GM12878 (cell line): ENCODE results near the gene HOMER2. TPM values are rescaled to one million over a fixed set of nuclear protein-coding genes. Genes with fewer than 3 reads are reported as not detected.

Experiments
- ATAC-seq: fragments of 200-7000 bp; cut with Tn5 transposase; 3 replicates; pipeline ENCODE4 v1.9.1; 2020; ENCODE audit warnings: mild to moderate bottlenecking, moderate library complexity
- BruUV-seq: library from RNA; stranded (reverse); fragments of 400-500 nt; replicated peaks from 2 replicates; lab custom pipeline; 2021; lab: Mats Ljungman, UMichigan
- CTCF ChIA-PET: fragments of 300-600 bp; sonication (Branson Sonifier 250); formaldehyde crosslinking; extraction: SDS; loops from one replicate; lab custom pipeline; 2021; ENCODE audit warnings: inconsistent platforms; lab: Yijun Ruan, JAX
- POLR2A ChIA-PET: fragments of 350-600 bp; formaldehyde crosslinking; extraction: SDS; loops from one replicate; lab custom pipeline; 2021; ENCODE audit warnings: inconsistent platforms; lab: Charles Lee
- RAD21 ChIA-PET: fragments of 300-600 bp; sonication (Branson Sonifier 250); formaldehyde crosslinking; loops from one replicate; lab custom pipeline; 2023; ENCODE audit warnings: antibody characterized with exemption; ENCODE audit not compliant: unreplicated experiment; lab: Charles Lee
- SMC1A ChIA-PET: fragments of 300-600 bp; sonication (Branson Sonifier 250); formaldehyde crosslinking; loops from one replicate; lab custom pipeline; 2023; ENCODE audit not compliant: unreplicated experiment, uncharacterized antibody; lab: Charles Lee
- DNase-seq: peaks from one replicate; pipeline ENCODE4 v3.0.0-alpha.2; 2011; ENCODE audit warnings: low read depth, low spot score
- FAIRE-seq: peaks from 3 replicates; lab custom pipeline; 2011; peaks lifted over from hg19 to GRCh38; lab: Jason Lieb, UNC
- H2AFZ ChIP-seq: 2 replicates; pipeline ENCODE4 v1.6.0; 2011; ENCODE audit warnings: low read depth, low read length, control low read depth; ENCODE audit not compliant: control insufficient read depth
- H3K27ac ChIP-seq: 2 replicates; pipeline ENCODE4 v1.5.1; 2011; ENCODE audit warnings: control low read depth; ENCODE audit not compliant: control insufficient read depth, insufficient read depth
- H3K27me3 ChIP-seq, 2 experiments: replicated peaks in 1 of 2; 2 replicates each; pipeline versions ENCODE4 v1.6.0 to v1.6.1; 2011; ENCODE audit warnings: low read length in 1 of 2; ENCODE audit not compliant: control insufficient read depth in 2 of 2, insufficient read depth in 2 of 2
- H3K36me3 ChIP-seq, 2 experiments: 2 replicates each; pipeline ENCODE4 v1.5.1; 2011; ENCODE audit warnings: low read length in 1 of 2; ENCODE audit not compliant: control insufficient read depth in 2 of 2, insufficient read depth in 2 of 2
- H3K4me1 ChIP-seq: 2 replicates; pipeline ENCODE4 v1.6.1; 2011; ENCODE audit warnings: mild to moderate bottlenecking, low read length, moderate library complexity, mixed read lengths; ENCODE audit not compliant: control insufficient read depth, insufficient read depth
- H3K4me2 ChIP-seq: 2 replicates; pipeline ENCODE4 v1.6.0; 2011; ENCODE audit warnings: control low read depth; ENCODE audit not compliant: control insufficient read depth, insufficient read depth
- H3K4me3 ChIP-seq: fragments of 200-600 bp; sonication (generic); 2 replicates; pipeline ENCODE4 v1.5.1; 2016
- H3K79me2 ChIP-seq: 2 replicates; pipeline ENCODE4 v1.6.0; 2011; ENCODE audit warnings: low read length; ENCODE audit not compliant: control insufficient read depth, insufficient read depth
- H3K9ac ChIP-seq: 2 replicates; pipeline ENCODE4 v1.8.0; 2011; ENCODE audit warnings: low read length, control low read depth, mixed read lengths; ENCODE audit not compliant: control insufficient read depth, insufficient read depth
- H3K9me3 ChIP-seq: replicated peaks from 3 replicates; pipeline ENCODE4 v1.5.1; 2011; ENCODE audit warnings: mild to moderate bottlenecking, low read length; ENCODE audit not compliant: control insufficient read depth, insufficient read depth
- H4K20me1 ChIP-seq: 2 replicates; pipeline ENCODE4 v1.6.0; 2011; ENCODE audit not compliant: control insufficient read depth, insufficient read depth
- CHD2 ChIP-seq: IDR thresholded peaks from 2 replicates; pipeline ENCODE4 v1.6.1; 2011; ENCODE audit warnings: low read depth, low read length, improper control_type of control experiment, borderline replicate concordance
- CTCF ChIP-seq, 3 experiments: IDR thresholded peaks in 2 of 3; conservative IDR thresholded peaks in 1 of 3; 2 replicates each; pipeline ENCODE4 v1.5.1; 2011; ENCODE audit warnings: low read depth in 3 of 3, low read length in 3 of 3, mild to moderate bottlenecking in 3 of 3, control low read depth in 2 of 3, moderate library complexity in 2 of 3, inconsistent platforms in 1 of 3, mixed read lengths in 1 of 3; ENCODE audit not compliant: control insufficient read depth in 2 of 3, insufficient read depth in 1 of 3; ENCODE audit errors: extremely low read depth in 1 of 3
- MTA2 ChIP-seq: fragments of 450-650 bp; IDR thresholded peaks from 2 replicates; pipeline ENCODE4 v1.6.1; 2016; ENCODE audit warnings: low read depth, mild to moderate bottlenecking, moderate library complexity
- RAD21 ChIP-seq: IDR thresholded peaks from 2 replicates; pipeline ENCODE4 v1.6.1; 2011; ENCODE audit warnings: mild to moderate bottlenecking, low read depth, low read length, moderate library complexity; ENCODE audit not compliant: insufficient read depth
- RAD51 ChIP-seq: fragments of 450-650 bp; IDR thresholded peaks from 2 replicates; pipeline ENCODE4 v1.6.1; 2016; ENCODE audit warnings: moderate library complexity, mild to moderate bottlenecking, inconsistent platforms
- REST ChIP-seq: IDR thresholded peaks from 2 replicates; pipeline ENCODE4 v1.6.1; 2012; ENCODE audit warnings: mild to moderate bottlenecking, low read depth, low read length
- SREBF2 ChIP-seq: IDR thresholded peaks from 2 replicates; pipeline ENCODE4 v1.6.1; 2012; ENCODE audit warnings: mild to moderate bottlenecking, low read length
- TAF1 ChIP-seq: IDR thresholded peaks from 2 replicates; pipeline ENCODE4 v1.6.1; 2011; ENCODE audit warnings: mild to moderate bottlenecking, low read depth, low read length, borderline replicate concordance
- TARDBP ChIP-seq: IDR thresholded peaks from 2 replicates; pipeline ENCODE4 v1.6.1; 2016; ENCODE audit warnings: borderline replicate concordance
- WGBS: methylation state at CpG from one replicate; pipeline ENCODE4 v1.1.6; 2016; ENCODE audit warnings: low lambda C conversion rate; ENCODE audit not compliant: insufficient replicate concordance, insufficient coverage; ENCODE audit errors: missing lambda C conversion rate; 5-methylcytosine and 5-hydroxymethylcytosine counted together
- in situ Hi-C: fragments of 300-500 bp; cut with MboI; formaldehyde crosslinking; loops from 9 replicates; pipeline ENCODE4 v1.14.3; 2018; ENCODE audit warnings: mixed read lengths
- intact Hi-C: fragments of 100-400 bp; cut with micrococcal nuclease; formaldehyde crosslinking; loops from one replicate; pipeline ENCODE4 v1.14.2; 2022; ENCODE audit not compliant: unreplicated experiment
- polyA plus RNA-seq, 11 experiments: library from polyadenylated mRNA; depleted of rRNA in 4 of 11; unstranded in 6 of 11; stranded (reverse) in 5 of 11; fragments of >200 nt; fragmentation: Nextera tagmentation in 4 of 11; fragmentation: Illumina TruSeq in 1 of 11; extraction: Ambion mirVana in 4 of 11; extraction: Trizol in 1 of 11; gene quantifications; 1 replicate in 1 of 11; 2 replicates in 10 of 11; pipeline versions ENCODE4 v1.2.1 to v1.2.3, GENCODE V29; 2011 to 2016; ENCODE audit warnings: inconsistent platforms in 2 of 11, missing spikeins in 2 of 11, low read depth in 1 of 11
- total RNA-seq, 4 experiments: library from RNA; depleted of rRNA in 3 of 4; stranded (reverse); fragments of >200 nt in 3 of 4; fragmentation: Illumina TruSeq in 1 of 4; extraction: Trizol in 1 of 4; gene quantifications; 2 replicates each; pipeline versions ENCODE4 v1.2.1 to v1.2.3, GENCODE V29; 2013 to 2021
- TF ChIP-seq, protein P1 (sequence below): fragments of 450-650 bp; IDR thresholded peaks from 2 replicates; pipeline ENCODE4 v1.6.1; 2016; ENCODE audit warnings: mild to moderate bottlenecking
- TF ChIP-seq, protein P2 (sequence below): IDR thresholded peaks from 2 replicates; pipeline ENCODE4 v1.6.1; 2011; ENCODE audit warnings: mild to moderate bottlenecking, low read depth, low read length, moderate library complexity; ENCODE audit not compliant: insufficient replicate concordance

The HOMER2 gene
- total and polyA plus RNA-seq, 10 of the 15 experiments (the other 5 are each of a cell fraction or from before 2014, with no cell fraction given) = 0.60 to 5.0 (median 1.8) TPM

- TF ChIP-seq REST (no peak), RAD51 (no peak)
Observed at GRCh38 chr15:82850731-82851130, 101.8 kb downstream of the HOMER2 start (continued).

DNA sequence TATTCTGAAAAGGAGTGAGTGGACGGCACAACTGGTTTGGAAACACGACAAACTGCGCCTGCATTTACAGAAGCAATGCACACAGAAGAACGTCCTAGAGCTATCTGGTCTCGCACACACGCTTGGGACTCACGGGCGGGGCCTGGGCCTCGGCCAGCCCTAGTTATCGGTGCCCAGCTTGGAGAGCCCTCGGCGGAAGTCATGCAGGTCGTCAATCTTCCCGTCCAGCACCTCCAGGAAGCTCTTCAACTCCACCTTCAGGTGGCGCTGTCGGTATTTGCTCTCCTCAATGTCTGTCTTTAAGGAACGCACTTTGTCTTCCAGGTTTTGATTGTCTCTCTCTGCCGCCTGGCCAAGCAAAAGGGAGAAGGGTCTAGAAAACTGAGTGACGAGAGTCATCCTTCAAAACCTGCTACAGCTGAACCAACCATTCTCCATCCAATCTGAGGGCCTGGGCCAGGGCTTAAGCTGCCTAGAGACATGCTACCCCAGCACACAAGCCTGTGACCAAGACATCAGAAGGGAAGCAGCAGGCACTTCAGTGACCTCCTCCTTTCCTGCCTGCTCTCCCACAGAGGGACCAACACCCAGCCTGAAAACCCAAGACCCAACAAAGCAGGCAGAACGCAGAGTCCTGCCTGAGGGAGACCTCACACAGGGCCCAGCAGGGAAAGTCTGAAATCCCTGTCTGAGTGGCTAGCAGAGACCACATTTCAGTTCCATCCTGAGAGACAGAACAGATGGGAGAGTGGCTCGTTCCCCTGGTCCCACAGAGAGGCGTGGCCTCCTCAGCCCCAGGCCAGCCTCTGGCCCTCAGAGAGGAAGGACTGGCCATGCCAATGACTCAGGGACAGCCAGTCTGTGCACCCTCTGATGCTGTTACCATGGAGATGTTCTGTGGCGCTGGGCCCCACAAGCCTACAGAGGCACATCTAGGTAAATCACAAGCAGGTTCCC lies 102.7 kb downstream of the HOMER2 start:
- ChIA-PET CTCF (interaction anchor here (0.5 to 4.8 kb wide), 21 partner anchors 9 to 525 kb away, joined by 3 to 43 read pairs (median 4); partner anchors contain the start of genes C15orf40 and RAMAC), RAD21 (interaction anchor here (0.7 to 1.8 kb wide), 4 partner anchors 17 to 152 kb away, joined by 3 to 9 read pairs (median 4); no protein-coding TSS in a partner anchor), SMC1A (interaction anchor here (1.0 to 2.3 kb wide), 7 partner anchors 39 to 162 kb away, joined by 3 to 16 read pairs (median 4); partner anchors contain the start of genes C15orf40, FSD2 and RAMAC), POLR2A (interaction anchor here (0.7 kb wide), 1 partner anchor 136 kb away, joined by 3 read pairs; the partner anchor contains the start of gene RAMAC)
- ATAC-seq (peak; percentile 82), FAIRE-seq (peak; percentile 91), DNase-seq (no peak)
- WGBS = 50% methylated on average over 23 of the region's 23 CpGs
- in situ Hi-C loops (no loop called here), intact Hi-C loops (loop anchor here (2.0 to 10.0 kb wide), 2 partner anchors 95 to 151 kb away; no protein-coding TSS in a partner anchor)
- H3K27ac ChIP-seq = no peak overlapping the region
- H3K9me3 ChIP-seq = no peaks in the 10 kb centered on the region
- BruUV-seq = no TSS peak
- H3K4me2 ChIP-seq = no peak overlapping the region
- no peaks in the 10 kb centered on the region for H3K79me2 ChIP-seq
- H3K4me1 ChIP-seq = no peaks in the 10 kb centered on the region
- H4K20me1 ChIP-seq = no peaks in the 10 kb centered on the region
- no peaks in the 10 kb centered on the region for H3K36me3 ChIP-seq
- H2AFZ ChIP-seq = 0 out of 2 replicates have a peak overlapping the region, but pooled peaks have one; percentile 26
- peaks cover 0 to 5% of the 10 kb centered on the region in 2 experiments; a peak in 1 of 4 replicates for H3K27me3 ChIP-seq
- H3K4me3 ChIP-seq = no peak overlapping the region
- no peak overlapping the region for H3K9ac ChIP-seq
- TF ChIP-seq TAF1 (no peak), CHD2 (0 out of 2 replicates have a peak, but pooled peaks have one; percentile 15), MTA2 (no peak), RAD21 (peak; percentile 78), TARDBP (no peak), SREBF2 (no peak), CTCF (IDR thresholded peaks at IDR 0.05 in 2 of 3, conservative IDR thresholded peaks at IDR 0.05 in 1 of 3; ENCODE audit: control insufficient read depth in 2 of 3, extremely low read depth in 1 of 3, insufficient read depth in 1 of 3, low read depth in 3 of 3, low read length in 3 of 3) (peak; percentile 64; a peak in 5 of 6 replicates)
- TF ChIP-seq, protein P1, sequence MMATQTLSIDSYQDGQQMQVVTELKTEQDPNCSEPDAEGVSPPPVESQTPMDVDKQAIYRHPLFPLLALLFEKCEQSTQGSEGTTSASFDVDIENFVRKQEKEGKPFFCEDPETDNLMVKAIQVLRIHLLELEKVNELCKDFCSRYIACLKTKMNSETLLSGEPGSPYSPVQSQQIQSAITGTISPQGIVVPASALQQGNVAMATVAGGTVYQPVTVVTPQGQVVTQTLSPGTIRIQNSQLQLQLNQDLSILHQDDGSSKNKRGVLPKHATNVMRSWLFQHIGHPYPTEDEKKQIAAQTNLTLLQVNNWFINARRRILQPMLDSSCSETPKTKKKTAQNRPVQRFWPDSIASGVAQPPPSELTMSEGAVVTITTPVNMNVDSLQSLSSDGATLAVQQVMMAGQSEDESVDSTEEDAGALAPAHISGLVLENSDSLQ = peak; percentile 79
- TF ChIP-seq, protein P2, sequence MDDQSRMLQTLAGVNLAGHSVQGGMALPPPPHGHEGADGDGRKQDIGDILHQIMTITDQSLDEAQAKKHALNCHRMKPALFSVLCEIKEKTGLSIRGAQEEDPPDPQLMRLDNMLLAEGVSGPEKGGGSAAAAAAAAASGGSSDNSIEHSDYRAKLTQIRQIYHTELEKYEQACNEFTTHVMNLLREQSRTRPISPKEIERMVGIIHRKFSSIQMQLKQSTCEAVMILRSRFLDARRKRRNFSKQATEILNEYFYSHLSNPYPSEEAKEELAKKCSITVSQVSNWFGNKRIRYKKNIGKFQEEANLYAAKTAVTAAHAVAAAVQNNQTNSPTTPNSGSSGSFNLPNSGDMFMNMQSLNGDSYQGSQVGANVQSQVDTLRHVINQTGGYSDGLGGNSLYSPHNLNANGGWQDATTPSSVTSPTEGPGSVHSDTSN = peak; percentile 82
